GM18508 (cell line): ENCODE results near the gene GDPD5.

ENCODE experiments used
- ATAC-seq: cut with Tn5 transposase; IDR thresholded peaks from one replicate; pipeline ENCODE4 v1.9.1; 2021; ENCODE audit warnings: moderate number of reproducible peaks; ENCODE audit not compliant: insufficient read depth, unreplicated experiment

GDPD5 gene

DNA sequence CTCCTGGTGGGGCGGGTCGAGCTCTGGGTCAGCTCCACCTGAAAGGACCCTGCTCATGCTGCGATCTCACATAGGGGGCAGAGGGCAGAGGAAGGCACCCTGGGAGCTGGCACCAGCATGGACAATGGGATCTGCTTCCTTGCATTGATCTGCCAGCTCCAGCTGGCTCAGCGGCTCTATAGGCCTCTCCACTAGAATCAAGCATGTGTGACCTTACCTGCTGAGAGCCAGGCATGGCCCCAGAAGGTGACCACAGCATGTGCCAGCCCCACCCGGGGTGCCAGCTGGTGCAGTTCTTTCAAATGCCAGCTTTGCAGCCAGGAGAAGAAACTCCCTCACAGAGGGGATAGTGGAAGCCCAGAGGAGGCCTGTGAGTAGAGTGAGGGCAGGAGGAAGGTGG lies 70.8 kb downstream of the GDPD5 start:
- ATAC-seq = no peak

DNA sequence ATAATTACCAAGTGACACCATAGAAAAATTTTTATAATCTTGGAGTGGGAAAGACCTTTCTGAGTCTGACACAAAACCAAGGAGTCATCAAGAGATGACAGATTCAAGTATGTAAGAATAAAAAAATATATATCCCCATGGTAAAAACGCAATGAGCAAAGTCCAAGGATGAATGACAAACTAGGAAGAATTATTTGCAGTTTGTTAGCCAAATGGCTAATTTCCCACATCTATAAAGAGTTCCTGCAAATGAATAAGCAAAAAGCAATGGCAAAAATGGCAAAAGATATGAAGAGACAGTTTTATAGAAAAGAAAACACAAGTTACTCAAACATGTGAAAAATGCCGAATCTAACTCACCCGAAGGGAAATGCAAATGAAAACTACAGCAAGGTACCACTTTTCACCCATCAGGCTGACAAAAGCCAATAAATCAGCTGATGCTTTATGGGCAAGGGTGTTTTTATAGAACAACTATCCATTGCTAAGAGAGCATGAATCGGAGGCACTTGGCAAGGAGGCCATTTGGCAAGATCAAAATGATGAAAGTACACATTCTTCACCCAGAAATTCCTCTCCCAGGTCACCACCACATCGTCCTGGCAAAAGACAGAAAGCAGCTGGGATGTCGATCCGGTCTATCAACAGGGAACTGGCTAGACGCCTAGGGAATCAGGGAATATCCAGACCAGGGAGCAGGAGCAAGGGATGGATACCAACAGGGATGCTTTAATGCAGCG lies 71.7 kb downstream of the GDPD5 start:
- no peak for ATAC-seq

DNA sequence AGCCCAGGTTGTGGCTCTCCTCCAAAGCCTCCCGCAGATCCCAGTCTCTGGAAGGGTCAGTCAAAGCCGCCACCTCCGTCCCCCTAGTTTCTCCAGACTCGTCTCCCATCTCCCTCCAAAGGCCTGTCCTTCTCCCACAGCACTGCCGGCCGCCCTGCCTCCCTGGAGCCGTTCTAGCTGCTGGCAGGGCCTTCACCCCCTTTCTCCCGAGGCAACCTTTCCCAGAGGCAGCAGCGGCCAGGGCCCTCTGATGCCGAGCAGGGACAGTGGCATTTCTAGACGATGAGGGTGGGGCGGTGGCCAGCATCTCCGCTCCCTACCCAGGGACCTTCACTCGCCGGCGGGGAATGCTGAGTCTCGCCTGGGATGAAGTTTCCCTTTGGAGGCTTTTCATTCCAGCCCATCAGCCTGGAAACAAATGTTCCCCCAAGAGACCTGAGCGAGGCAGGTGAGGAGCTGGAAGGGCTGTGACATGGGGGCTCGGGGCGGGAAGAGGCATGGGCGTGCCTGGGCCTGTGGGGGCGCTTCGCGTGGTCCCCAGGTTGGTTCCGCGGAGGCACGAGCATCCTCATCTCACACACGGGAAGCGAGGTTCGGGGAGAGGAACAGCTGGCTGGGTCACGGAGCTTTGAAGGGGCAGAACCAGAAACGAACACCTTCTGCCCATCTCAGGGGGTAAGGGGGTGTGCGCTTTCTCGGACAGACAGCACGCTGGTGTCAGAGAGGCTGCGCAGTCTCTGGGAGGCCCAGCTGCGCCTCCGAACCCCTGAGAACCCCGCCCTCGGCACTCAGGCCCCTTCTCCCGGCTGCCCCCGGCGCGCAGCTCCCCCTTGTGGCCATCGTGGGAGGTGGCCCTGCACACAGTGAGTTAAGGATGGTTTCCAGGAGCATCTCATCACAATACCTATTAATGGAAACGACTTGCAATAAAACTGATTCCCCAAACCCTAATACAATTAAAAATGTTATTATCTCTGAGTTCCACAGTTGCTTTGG lies 74.6 kb downstream of the GDPD5 start:
- ATAC-seq = no peak

DNA sequence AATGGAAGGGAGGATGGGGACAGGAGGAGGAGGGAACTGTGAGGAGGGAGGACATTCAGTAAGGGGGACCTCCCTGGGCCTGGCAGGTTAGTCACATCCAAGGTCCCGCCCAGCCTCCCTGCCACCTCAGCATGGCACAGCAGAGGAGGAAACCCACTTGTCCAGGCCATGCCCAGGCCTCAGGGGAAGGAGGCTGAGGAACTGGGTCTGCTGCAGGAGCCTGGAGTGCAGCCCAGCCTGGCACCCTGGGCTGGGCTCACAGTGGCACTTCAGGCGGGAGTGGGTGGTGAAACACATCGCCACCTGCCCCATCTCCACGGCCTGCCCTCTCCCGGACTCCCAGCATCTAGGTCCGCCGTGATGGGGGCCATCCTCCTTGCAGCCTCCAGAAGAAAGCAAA lies 75.5 kb downstream of the GDPD5 start:
- no peak for ATAC-seq

DNA sequence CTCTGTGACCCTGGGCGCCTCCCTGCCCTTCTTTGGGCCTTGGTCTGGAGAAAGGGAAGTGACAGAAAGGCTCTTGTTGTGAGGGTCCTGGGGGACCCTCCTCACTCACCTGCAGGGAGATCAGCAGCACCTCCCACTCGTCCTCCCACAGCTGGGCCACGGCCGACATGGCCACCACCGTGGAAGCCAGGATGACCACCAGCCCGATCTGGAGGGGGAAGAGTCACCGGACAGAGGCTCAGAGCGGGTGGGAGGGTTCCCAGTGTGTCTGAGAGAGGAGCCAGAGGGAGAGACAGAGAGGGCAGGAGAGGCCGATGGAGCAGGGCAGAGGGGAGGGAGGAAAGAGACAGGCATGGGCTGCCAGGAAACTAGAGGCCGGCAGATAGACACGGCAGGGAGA lies 76.0 kb downstream of the GDPD5 start:
- no peak for ATAC-seq

DNA sequence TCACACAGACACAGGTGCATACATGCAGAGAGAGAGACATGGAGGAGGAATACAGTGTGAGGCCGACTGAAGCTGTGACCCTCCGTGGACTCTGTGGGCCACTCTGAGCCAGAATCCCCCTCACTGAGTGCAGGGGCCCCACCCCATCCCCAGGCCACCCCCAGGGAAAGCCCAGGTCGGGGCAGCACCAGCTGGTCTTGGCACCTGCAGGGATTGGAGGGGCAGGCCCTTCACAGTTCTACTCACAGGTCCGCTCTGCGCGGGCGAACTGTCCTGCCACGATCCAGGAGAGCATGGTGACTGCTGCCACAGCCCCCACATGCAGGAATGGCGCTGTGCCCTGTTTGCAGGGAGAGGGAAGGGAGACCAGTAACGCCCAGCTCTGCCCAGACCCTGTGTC lies 76.5 kb downstream of the GDPD5 start:
- no peak for ATAC-seq

DNA sequence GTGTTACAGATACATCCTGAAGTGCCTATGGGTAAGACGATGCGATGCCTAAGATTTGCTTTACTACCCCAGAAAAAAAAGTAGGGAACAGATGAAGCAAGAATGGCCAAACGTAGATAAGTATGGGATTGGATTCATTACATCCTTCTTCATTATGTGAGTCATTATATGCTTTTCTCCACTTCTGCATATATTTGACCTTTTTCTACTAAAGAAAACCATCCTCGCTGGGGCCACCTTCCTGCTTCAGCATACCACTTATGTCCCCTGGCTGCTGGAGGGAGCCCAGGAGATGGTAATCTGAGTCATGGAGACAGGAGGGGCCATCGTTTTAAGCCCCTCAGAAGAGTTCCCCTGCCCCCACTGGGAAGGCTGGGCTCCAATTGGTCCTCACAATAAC lies 78.3 kb downstream of the GDPD5 start:
- ATAC-seq = no peak

DNA sequence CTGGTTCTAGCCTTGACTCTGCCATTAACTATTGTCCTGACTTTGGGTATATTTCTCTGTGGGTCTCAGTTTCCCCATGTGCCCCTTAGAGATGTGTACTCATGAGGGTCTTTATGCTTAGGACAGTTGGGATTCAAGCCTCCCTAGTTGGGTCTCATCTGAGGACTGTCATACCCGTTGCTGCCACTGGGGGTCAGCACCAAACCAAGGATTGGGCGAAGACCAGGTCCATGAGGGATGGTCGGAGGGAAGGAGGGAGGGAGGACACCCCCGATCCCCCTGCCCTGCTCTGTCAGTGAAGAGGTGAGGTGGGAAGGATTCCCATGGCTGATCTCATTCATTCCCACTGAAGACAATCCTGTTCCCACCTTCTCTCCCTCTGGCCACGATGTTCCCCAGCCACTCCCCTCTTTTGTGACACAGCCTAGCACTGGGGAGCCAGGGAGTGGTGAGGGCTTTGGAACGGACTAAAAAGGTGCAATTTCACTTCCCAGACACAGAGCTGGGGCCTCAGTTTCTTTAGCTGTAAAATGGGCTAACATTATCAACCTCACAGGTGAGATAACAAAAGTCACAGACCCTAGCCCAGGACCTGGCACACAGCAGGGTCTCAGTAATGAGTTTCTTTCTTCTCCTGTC lies 80.3 kb downstream of the GDPD5 start:
- no peak for ATAC-seq

DNA sequence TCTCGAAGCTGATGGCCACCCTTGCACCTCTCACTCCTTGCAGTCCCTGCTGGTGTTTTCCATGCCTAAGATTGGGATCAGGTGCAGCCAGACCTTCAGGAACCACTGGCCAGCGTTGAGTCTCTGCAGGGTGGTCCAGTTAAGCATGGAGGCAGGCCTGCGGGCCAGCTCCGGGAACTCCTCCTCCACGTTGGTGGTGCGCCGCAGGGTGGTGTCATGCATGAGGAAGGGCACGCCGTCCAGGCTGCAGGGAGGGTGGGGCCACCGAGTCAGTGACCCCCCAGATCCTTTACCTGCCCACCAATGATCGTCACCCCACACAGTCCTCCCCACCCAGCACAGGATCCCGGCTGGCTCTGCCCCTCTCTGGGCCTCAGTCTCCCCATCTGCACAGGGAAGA lies 82.7 kb downstream of the GDPD5 start:
- no peak for ATAC-seq

DNA sequence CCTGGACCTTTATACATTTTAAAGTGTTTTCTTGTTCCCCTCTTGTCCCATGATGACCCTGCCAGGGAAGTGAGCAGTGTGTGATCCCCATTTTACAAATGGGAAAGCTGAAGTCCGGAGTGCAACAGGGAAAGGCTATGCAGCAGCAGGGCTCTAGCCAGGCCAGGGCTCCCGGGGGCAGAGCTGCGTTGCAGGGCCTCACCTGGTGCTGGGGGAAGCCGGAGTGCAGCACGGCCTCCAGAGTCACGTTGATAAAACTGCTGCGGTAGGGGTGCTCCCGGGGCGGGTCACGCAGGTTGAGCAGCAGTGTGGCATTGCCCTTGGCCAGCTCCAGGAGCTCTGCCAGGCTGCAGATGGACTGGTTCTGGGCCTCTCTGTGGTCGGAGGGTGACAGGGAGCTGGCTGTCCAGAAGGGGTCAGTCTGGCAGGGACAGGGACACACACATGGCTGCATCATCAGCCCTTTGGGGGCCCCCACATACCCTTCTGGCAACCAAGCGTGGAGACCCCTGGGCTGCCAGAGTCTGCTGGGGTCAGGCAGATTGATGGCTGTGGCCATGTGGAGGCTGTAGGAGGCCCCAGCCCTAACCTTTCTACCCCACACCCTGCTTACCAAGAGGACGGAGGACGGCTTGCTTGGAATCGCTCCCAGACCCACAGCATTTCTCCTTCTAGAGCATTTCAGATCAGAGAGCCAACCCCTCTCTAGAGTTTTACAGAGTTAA lies 83.4 kb downstream of the GDPD5 start:
- no peak for ATAC-seq

DNA sequence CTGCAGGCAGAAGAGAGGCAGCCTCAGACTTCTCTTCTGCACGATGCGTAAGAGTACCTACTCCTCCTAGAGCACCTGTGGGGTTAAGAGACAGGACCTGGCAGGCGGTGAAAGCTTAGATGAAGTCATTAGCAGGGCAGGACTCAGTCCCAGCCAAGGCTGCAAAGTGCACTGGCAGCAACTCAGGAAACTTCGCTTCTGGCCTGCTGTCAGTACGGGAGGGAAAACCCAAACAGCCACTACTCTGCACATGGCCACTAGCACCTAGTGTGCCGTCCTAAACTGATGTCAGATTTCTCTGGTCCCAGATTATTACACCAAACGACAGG lies 84.0 kb downstream of the GDPD5 start:
- no peak for ATAC-seq

DNA sequence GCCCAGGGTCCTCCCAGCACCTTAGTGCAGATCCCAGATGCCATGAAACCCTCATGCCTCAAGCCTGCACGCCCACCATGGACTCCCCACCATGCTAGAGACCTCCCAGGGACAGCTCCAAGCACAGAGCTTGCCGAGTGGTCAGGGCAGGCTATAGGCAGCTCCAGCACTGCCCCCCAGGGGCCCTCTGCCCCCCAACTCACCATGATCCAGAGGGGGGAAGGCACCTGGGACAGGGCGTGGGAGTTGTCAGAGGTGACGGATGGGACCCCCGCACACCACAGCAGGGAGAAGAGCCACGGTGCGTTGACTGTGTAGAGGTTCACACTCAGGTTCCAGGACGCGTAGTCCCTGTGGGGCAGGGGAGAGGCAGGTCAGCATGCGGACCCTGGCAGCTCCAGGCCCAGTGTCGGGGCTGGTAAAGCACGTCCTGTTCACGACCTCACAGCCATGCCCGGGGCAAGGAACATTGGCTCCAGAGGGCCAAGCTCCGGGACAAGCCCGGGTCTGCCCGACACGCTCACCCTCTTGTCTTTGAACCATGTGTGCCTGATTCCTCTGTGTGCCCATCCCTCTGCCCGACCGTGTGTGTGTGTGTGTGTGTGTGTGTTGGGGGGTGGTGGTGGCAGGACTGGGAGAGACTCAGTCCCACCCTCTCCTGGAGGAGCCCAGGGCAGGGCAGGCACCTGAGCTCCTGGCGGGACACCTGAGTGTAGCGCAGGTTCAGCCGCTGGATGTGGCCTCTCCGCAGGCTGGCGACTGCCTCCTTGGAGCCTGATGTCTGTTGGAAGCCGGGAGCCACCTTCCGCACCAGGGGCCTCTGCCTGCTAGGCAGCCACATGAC lies 84.6 kb downstream of the GDPD5 start:
- ATAC-seq = no peak

DNA sequence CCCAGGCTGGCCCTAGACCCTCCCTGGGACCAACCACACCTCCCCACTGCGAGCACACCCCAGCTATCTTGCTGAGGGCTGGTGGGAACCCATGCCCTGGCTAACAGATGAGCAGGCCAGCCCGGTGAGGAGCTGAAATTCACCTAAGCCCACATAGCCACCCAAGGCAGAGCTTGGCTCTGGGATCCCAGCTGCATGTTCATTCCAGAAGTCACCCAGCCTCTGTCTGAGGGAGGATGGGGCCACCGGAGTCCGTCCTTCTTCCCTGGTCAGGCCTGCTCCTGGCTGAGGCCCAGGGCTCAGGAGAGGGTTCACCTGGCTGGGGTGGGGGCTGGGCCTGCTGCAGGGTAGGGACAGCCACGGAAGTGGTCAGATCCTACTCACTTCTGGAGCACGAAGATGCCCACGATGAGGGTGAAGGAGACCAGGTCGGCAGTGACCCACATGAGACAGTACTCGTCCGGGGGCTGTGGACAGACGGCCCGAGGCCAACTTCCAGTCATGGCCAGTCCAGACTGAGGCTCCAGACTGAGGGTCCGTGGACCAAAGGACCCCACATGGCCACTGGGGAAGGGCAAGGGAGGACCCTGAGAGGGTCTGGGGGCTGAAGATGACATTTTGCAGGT lies 86.1 kb downstream of the GDPD5 start:
- no peak for ATAC-seq

DNA sequence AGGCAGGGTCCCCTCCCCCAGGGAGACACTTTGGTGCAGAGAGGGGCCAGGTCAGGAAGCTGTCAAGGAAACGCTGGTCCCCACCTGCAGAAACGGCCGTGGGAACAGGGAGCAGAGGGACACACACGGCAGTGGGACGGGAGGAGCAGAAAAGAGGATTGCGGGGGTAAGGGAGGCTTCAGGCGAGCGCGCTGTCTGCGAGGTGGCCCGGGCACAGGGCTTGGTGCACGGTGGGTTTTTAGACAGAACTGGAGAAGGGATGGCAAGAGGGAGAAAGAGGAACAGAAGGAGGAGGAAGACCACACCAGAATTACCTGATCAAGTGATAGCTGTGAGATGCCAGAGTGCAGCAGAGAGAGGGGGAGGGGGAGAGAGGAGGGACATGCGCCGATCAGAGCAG lies 86.7 kb downstream of the GDPD5 start:
- ATAC-seq = no peak

DNA sequence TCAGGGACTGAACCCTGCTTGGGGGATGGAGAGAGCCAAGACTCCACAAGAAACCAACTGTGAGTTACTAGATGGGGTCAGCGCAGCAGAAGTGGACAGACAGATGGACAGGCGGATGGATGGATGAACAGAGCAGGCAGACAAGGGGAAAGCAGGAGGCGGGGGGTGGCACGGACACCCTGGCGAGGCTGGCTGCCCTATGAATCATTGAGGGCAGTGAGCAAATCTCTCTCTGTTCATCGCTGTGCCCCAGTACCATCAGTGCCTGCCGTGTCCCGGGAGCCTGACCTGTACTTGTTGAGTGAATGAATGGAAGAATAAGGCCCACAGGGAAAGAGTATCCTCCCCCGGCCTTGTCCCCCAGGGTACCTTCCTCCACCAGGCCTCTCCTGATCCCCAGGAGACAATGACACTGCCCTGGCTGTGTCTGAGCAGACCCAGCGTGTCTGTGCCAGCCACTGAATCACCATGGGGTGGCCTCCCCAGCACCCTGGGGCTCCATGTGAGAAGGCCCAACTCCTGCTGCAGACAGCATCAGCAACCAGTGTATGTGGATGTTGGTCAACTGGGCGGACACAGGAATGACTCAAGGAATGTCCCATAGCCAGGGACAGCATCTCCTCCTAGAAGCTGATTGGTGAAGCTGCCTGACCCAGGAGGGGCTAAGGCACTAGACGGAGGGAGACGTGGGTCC lies 87.6 kb downstream of the GDPD5 start:
- ATAC-seq = no peak

DNA sequence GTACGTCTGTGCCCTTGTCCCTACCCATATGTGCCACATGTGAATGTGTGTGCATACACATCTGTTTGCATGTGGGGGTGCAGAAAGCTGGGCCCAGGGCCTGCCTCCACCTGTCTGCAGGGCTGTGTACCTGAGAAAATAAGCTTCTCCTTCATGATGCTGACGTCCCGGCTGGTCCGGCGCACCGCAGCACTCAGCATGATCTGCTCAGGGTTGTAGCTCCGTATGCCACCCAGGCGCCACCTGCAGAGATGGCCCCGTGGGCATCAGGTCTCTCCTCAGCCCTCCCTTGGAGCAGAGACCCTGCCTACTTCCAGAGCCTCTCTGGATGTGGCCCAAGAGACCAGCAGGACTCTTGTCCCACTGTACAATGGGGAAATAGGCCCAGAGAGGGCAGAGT lies 88.9 kb downstream of the GDPD5 start:
- no peak for ATAC-seq

DNA sequence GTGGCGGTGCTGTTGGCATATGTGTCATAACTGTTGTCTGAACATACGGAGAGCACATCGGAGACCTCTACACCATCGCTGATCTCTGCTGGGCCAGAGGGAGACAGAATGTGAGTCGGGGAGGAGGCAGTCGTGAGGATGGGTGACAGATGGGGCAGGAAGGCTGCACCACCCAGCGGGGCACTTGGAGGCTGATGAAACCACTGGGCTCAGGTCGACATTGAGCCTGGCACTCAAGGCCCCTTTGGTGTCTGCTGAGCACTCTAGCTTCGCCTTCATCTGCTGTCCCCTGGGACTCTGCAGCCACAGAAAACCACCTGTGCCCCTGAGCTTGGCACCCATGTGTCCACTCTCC lies 90.2 kb downstream of the GDPD5 start:
- ATAC-seq = no peak

DNA sequence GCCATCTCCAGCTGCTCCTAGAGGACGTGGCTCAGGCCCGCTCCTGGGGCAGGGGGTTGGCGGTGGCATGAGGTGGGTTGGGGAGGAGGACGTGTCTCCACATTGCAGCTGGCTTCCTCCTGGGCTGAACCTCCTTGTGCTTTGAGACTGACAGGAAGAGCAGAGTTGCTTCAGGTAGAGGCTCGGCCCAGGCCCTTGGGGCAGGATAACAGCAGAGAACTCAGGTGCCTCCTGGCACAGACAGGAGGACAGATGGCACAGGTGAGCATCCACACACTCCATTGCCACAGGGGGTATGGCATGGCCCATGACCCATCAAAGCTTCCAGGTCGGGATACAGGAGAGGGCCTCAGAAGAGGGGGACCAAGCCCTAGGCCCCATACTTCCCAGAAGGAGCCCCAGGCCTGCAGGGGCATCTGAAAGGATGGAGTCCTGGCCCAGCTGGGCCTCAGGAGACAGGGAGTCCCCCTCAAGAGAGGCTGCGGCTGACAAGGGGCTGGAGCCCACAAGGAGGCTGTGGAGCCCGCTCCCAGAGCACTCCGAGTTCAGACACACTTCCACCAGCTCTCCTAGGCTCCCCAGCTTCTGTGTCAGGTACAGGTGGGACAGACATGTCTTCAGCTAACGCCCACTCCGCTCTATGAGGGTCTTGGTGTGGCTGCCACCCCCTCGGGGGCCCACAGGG lies 90.7 kb downstream of the GDPD5 start:
- ATAC-seq = no peak
